ENCODE results near the gene AFAP1L2.

DNA sequence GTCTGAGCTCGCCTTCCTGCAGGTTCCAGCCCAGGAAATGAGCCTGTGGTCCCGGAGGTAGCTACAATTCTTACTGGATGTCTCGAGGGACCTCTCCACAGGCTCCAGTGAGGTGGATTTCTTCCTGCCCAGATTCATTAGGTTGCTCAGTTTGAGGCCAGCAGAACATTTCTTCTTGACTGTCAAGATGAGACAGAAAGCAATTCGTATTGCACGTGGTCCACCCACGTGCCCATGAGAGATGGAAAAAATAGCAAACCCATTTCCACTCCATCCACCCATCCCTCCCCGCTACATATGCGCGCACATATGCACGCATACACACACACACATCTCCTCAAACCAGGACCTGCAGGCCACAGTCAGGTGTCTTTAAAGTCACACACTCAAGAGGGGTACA is 96.6 kb downstream of the AFAP1L2 start:
- TF ChIP-seq CTCF (IDR thresholded peaks at IDR 0.05) (no peak), POLR2AphosphoS5 (IDR thresholded peaks at IDR 0.05) (no peak), POLR2A (IDR thresholded peaks at IDR 0.05) (no peak)
